GM12878 (cell line): ENCODE measurements around the gene NGFR. TPM values are rescaled to one million over a fixed set of nuclear protein-coding genes. Genes with fewer than 3 reads are reported as not detected.

Source experiments
- ATAC-seq: fragments of 200-7000 bp; cut with Tn5 transposase; 3 replicates; pipeline ENCODE4 v1.9.1; 2020; ENCODE audit warnings: mild to moderate bottlenecking, moderate library complexity
- BruUV-seq: library from RNA; stranded (reverse); fragments of 400-500 nt; replicated peaks from 2 replicates; lab custom pipeline; 2021; lab: Mats Ljungman, UMichigan
- CTCF ChIA-PET: fragments of 300-600 bp; sonication (Branson Sonifier 250); formaldehyde crosslinking; extraction: SDS; loops from one replicate; lab custom pipeline; 2021; ENCODE audit warnings: inconsistent platforms; lab: Yijun Ruan, JAX
- POLR2A ChIA-PET: fragments of 350-600 bp; formaldehyde crosslinking; extraction: SDS; loops from one replicate; lab custom pipeline; 2021; ENCODE audit warnings: inconsistent platforms; lab: Charles Lee
- RAD21 ChIA-PET: fragments of 300-600 bp; sonication (Branson Sonifier 250); formaldehyde crosslinking; loops from one replicate; lab custom pipeline; 2023; ENCODE audit warnings: antibody characterized with exemption; ENCODE audit not compliant: unreplicated experiment; lab: Charles Lee
- SMC1A ChIA-PET: fragments of 300-600 bp; sonication (Branson Sonifier 250); formaldehyde crosslinking; loops from one replicate; lab custom pipeline; 2023; ENCODE audit not compliant: unreplicated experiment, uncharacterized antibody; lab: Charles Lee
- DNase-seq: peaks from one replicate; pipeline ENCODE4 v3.0.0-alpha.2; 2011; ENCODE audit warnings: low read depth, low spot score
- FAIRE-seq: peaks from 3 replicates; lab custom pipeline; 2011; peaks lifted over from hg19 to GRCh38; lab: Jason Lieb, UNC
- H2AFZ ChIP-seq: 2 replicates; pipeline ENCODE4 v1.6.0; 2011; ENCODE audit warnings: low read depth, low read length, control low read depth; ENCODE audit not compliant: control insufficient read depth
- H3K27ac ChIP-seq: 2 replicates; pipeline ENCODE4 v1.5.1; 2011; ENCODE audit warnings: control low read depth; ENCODE audit not compliant: control insufficient read depth, insufficient read depth
- H3K27me3 ChIP-seq, 2 experiments: replicated peaks in 1 of 2; 2 replicates each; pipeline versions ENCODE4 v1.6.0 to v1.6.1; 2011; ENCODE audit warnings: low read length in 1 of 2; ENCODE audit not compliant: control insufficient read depth in 2 of 2, insufficient read depth in 2 of 2
- H3K36me3 ChIP-seq, 2 experiments: 2 replicates each; pipeline ENCODE4 v1.5.1; 2011; ENCODE audit warnings: low read length in 1 of 2; ENCODE audit not compliant: control insufficient read depth in 2 of 2, insufficient read depth in 2 of 2
- H3K4me1 ChIP-seq: 2 replicates; pipeline ENCODE4 v1.6.1; 2011; ENCODE audit warnings: mild to moderate bottlenecking, low read length, moderate library complexity, mixed read lengths; ENCODE audit not compliant: control insufficient read depth, insufficient read depth
- H3K4me2 ChIP-seq: 2 replicates; pipeline ENCODE4 v1.6.0; 2011; ENCODE audit warnings: control low read depth; ENCODE audit not compliant: control insufficient read depth, insufficient read depth
- H3K4me3 ChIP-seq: fragments of 200-600 bp; sonication (generic); 2 replicates; pipeline ENCODE4 v1.5.1; 2016
- H3K79me2 ChIP-seq: 2 replicates; pipeline ENCODE4 v1.6.0; 2011; ENCODE audit warnings: low read length; ENCODE audit not compliant: control insufficient read depth, insufficient read depth
- H3K9ac ChIP-seq: 2 replicates; pipeline ENCODE4 v1.8.0; 2011; ENCODE audit warnings: low read length, control low read depth, mixed read lengths; ENCODE audit not compliant: control insufficient read depth, insufficient read depth
- H3K9me3 ChIP-seq: replicated peaks from 3 replicates; pipeline ENCODE4 v1.5.1; 2011; ENCODE audit warnings: mild to moderate bottlenecking, low read length; ENCODE audit not compliant: control insufficient read depth, insufficient read depth
- H4K20me1 ChIP-seq: 2 replicates; pipeline ENCODE4 v1.6.0; 2011; ENCODE audit not compliant: control insufficient read depth, insufficient read depth
- NFYB ChIP-seq: IDR thresholded peaks from 2 replicates; pipeline ENCODE4 v1.6.1; 2011; ENCODE audit warnings: low read depth, mild to moderate bottlenecking, low read length, improper control_type of control experiment, moderate library complexity; ENCODE audit not compliant: insufficient read depth
- NRF1 ChIP-seq: conservative IDR thresholded peaks from 2 replicates; pipeline ENCODE4 v1.6.1; 2011; ENCODE audit warnings: mild to moderate bottlenecking, low read depth, low read length, improper control_type of control experiment
- REST ChIP-seq: IDR thresholded peaks from 2 replicates; pipeline ENCODE4 v1.6.1; 2012; ENCODE audit warnings: mild to moderate bottlenecking, low read depth, low read length
- RUNX3 ChIP-seq: IDR thresholded peaks from 2 replicates; pipeline ENCODE4 v1.6.1; 2012; ENCODE audit warnings: low read length, inconsistent platforms
- SMC3 ChIP-seq: IDR thresholded peaks from 2 replicates; pipeline ENCODE4 v1.6.1; 2011; ENCODE audit warnings: low read length, improper control_type of control experiment, borderline replicate concordance
- SPI1 ChIP-seq: IDR thresholded peaks from 2 replicates; pipeline ENCODE4 v1.6.1; 2011; ENCODE audit warnings: low read depth, mild to moderate bottlenecking, low read length, moderate library complexity, borderline replicate concordance; ENCODE audit not compliant: insufficient read depth
- WRNIP1 ChIP-seq: IDR thresholded peaks from 2 replicates; pipeline ENCODE4 v1.6.1; 2011; ENCODE audit warnings: low read depth, low read length, improper control_type of control experiment, borderline replicate concordance
- ZNF24 ChIP-seq: fragments of 450-650 bp; IDR thresholded peaks from 2 replicates; pipeline ENCODE4 v1.6.1; 2017; ENCODE audit warnings: antibody characterized with exemption, mild to moderate bottlenecking
- WGBS: methylation state at CpG from one replicate; pipeline ENCODE4 v1.1.6; 2016; ENCODE audit warnings: low lambda C conversion rate; ENCODE audit not compliant: insufficient replicate concordance, insufficient coverage; ENCODE audit errors: missing lambda C conversion rate; 5-methylcytosine and 5-hydroxymethylcytosine counted together
- in situ Hi-C: fragments of 300-500 bp; cut with MboI; formaldehyde crosslinking; loops from 9 replicates; pipeline ENCODE4 v1.14.3; 2018; ENCODE audit warnings: mixed read lengths
- intact Hi-C: fragments of 100-400 bp; cut with micrococcal nuclease; formaldehyde crosslinking; loops from one replicate; pipeline ENCODE4 v1.14.2; 2022; ENCODE audit not compliant: unreplicated experiment
- polyA plus RNA-seq, 11 experiments: library from polyadenylated mRNA; depleted of rRNA in 4 of 11; unstranded in 6 of 11; stranded (reverse) in 5 of 11; fragments of >200 nt; fragmentation: Nextera tagmentation in 4 of 11; fragmentation: Illumina TruSeq in 1 of 11; extraction: Ambion mirVana in 4 of 11; extraction: Trizol in 1 of 11; gene quantifications; 1 replicate in 1 of 11; 2 replicates in 10 of 11; pipeline versions ENCODE4 v1.2.1 to v1.2.3, GENCODE V29; 2011 to 2016; ENCODE audit warnings: inconsistent platforms in 2 of 11, missing spikeins in 2 of 11, low read depth in 1 of 11
- total RNA-seq, 4 experiments: library from RNA; depleted of rRNA in 3 of 4; stranded (reverse); fragments of >200 nt in 3 of 4; fragmentation: Illumina TruSeq in 1 of 4; extraction: Trizol in 1 of 4; gene quantifications; 2 replicates each; pipeline versions ENCODE4 v1.2.1 to v1.2.3, GENCODE V29; 2013 to 2021

NGFR gene
- total and polyA plus RNA-seq, 10 of the 15 experiments (the other 5 are each of a cell fraction or from before 2014, with no cell fraction given), result 0.05 to 0.28 (median 0.08) TPM; not detected in 1

GRCh38 chr17:49513044-49513395 lies 17.9 kb downstream of the NGFR start:
- 57% methylated on average over 5 of the region's 6 CpGs for WGBS
- ATAC-seq, result no peak
- no peak overlapping the region for H3K9ac ChIP-seq
- H3K36me3 ChIP-seq, result no peaks in the 10 kb centered on the region
- ChIA-PET POLR2A (interaction anchor here (0.6 kb wide), 1 partner anchor 98 kb away, joined by 4 read pairs; the partner anchor contains the start of gene PHB1), RAD21 (no interaction called here), SMC1A (no interaction called here), CTCF (no interaction called here)
- H4K20me1 ChIP-seq, result no peaks in the 10 kb centered on the region
- in situ Hi-C loops, result no loop called here
- peaks cover 24% of the 10 kb centered on the region for H3K4me1 ChIP-seq
- TF ChIP-seq SPI1 (0 out of 2 replicates have a peak, but pooled peaks have one; percentile 2), SMC3 (no peak), ZNF24 (no peak), WRNIP1 (no peak), NFYB (no peak), REST (no peak), NRF1 (no peak), RUNX3 (peak; percentile 27; the same call in 1 of the 2 replicates)
- H2AFZ ChIP-seq, result no peak overlapping the region
- DNase-seq, result no peak
- no peak overlapping the region for H3K4me2 ChIP-seq
- FAIRE-seq, result no peak
- BruUV-seq, result no TSS peak
- no peaks in the 10 kb centered on the region for H3K79me2 ChIP-seq
- no peak overlapping the region for H3K4me3 ChIP-seq
- intact Hi-C loops, result no loop called here
- H3K9me3 ChIP-seq, result no peaks in the 10 kb centered on the region
- no peak overlapping the region for H3K27ac ChIP-seq
- no peaks in the 10 kb centered on the region; a peak in 1 of 4 replicates for H3K27me3 ChIP-seq
